ENCODE results near the gene PDZD8. TPM values are rescaled to one million over a fixed set of nuclear protein-coding genes. Genes with fewer than 3 reads are reported as not detected.

Gene PDZD8
- total RNA-seq, 1 experiment from 2014 or later = 27.2 TPM

- DNase-seq (ENCODE audit: low spot score) = no peak
- in situ Hi-C loops (cut with HindIII; ENCODE audit: low sequenced_read_pairs) = no loop called here
Observed at GRCh38 chr10:117266812-117267211, 108.4 kb downstream of the PDZD8 start.

- DNase-seq (ENCODE audit: low spot score) = no peak
Observed at GRCh38 chr10:117266400-117266799, 108.8 kb downstream of the PDZD8 start.

DNA sequence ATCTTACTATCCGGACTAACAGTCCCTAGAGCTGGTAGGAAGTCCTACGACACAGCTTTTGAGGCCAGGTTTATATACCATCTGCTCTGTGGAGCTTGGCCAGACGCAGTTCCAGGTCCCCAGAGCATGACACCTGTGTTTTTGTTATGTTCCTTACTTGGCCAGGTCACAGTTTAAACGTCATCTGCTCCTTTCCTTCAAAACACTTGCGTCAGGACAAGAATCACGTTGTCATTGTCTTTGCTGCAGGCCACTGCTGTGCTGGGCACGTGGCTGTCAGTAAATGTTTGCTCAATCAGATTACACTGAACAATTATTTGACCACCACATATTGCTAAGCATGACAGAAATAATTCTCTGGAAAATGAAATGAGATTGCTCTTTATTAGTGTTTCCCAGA is 110.5 kb downstream of the PDZD8 start:
- in situ Hi-C loops (cut with HindIII; ENCODE audit: low sequenced_read_pairs) = no loop called here
- DNase-seq (ENCODE audit: low spot score) = peak; percentile 73

More at GRCh38 chr10:117266400-117266799, 108.8 kb downstream of the PDZD8 start:
- in situ Hi-C loops (cut with HindIII; ENCODE audit: low sequenced_read_pairs) = no loop called here

- in situ Hi-C loops (cut with HindIII; ENCODE audit: low sequenced_read_pairs) = no loop called here
- DNase-seq (ENCODE audit: low spot score) = no peak
Observed at GRCh38 chr10:117262903-117263293, 112.3 kb downstream of the PDZD8 start.

GRCh38 chr10:117262291-117262902 is 112.8 kb downstream of the PDZD8 start:
- DNase-seq (ENCODE audit: low spot score) = no peak
- in situ Hi-C loops (cut with HindIII; ENCODE audit: low sequenced_read_pairs) = no loop called here

GRCh38 chr10:117261501-117261900 is 113.7 kb downstream of the PDZD8 start:
- DNase-seq (ENCODE audit: low spot score) = no peak

DNA sequence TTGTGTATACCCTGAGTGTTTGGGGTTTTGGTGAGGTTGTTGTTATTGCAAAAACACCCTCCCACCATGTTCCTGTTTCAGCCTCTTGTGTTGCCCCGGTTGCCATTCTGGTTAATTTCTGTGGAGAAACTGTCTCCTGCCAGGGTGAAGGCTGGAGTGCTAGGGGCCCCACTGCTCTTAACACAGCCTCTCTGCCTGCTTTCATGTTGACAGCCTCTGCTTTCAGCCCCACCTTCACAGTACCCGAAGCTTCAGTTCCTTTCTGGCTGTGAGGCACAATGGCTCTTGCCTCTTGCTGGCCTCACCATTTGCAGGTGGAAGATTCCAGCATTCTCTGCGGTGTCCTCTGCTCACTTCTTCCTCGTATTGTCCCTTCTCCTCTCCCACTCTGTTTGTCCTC is 115.2 kb downstream of the PDZD8 start:
- in situ Hi-C loops (cut with HindIII; ENCODE audit: low sequenced_read_pairs) = no loop called here
- no peak for DNase-seq (ENCODE audit: low spot score)

More at GRCh38 chr10:117261501-117261900, 113.7 kb downstream of the PDZD8 start:
- in situ Hi-C loops (cut with HindIII; ENCODE audit: low sequenced_read_pairs) = no loop called here

DNA sequence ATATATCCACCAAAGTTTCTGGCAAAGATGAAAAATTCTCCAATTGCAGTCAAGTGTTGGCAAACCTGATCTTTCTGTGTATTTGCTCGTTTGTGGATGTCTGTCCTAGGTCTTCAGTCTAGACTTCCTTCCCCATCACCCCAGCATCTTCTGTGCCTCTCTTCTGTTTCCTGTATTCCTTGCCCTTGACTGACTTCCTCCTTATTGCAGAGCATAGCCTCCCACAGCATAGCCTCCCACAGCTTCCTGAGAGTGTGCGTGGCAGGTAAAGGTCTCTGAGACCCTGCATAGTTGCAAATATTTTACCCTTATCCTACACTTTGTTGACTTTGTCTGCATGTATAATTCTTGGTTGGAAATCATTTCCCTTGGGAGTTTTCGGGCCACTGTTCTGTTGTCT is 116.0 kb downstream of the PDZD8 start:
- no peak for DNase-seq (ENCODE audit: low spot score)
- in situ Hi-C loops (cut with HindIII; ENCODE audit: low sequenced_read_pairs) = no loop called here

- no peak for DNase-seq (ENCODE audit: low spot score)
- in situ Hi-C loops (cut with HindIII; ENCODE audit: low sequenced_read_pairs) = no loop called here
Observed at GRCh38 chr10:117257721-117258120, 117.5 kb downstream of the PDZD8 start.

- no peak for DNase-seq (ENCODE audit: low spot score)
- in situ Hi-C loops (cut with HindIII; ENCODE audit: low sequenced_read_pairs) = no loop called here
Observed at GRCh38 chr10:117256910-117257309, 118.3 kb downstream of the PDZD8 start.

- no peak for DNase-seq (ENCODE audit: low spot score)
- in situ Hi-C loops (cut with HindIII; ENCODE audit: low sequenced_read_pairs) = no loop called here
Observed at GRCh38 chr10:117255835-117256460, 119.3 kb downstream of the PDZD8 start.

- in situ Hi-C loops (cut with HindIII; ENCODE audit: low sequenced_read_pairs) = no loop called here
- DNase-seq (ENCODE audit: low spot score) = no peak
Observed at GRCh38 chr10:117254774-117255735, 120.2 kb downstream of the PDZD8 start.

GRCh38 chr10:117254338-117254737 is 120.9 kb downstream of the PDZD8 start:
- no peak for DNase-seq (ENCODE audit: low spot score)
- in situ Hi-C loops (cut with HindIII; ENCODE audit: low sequenced_read_pairs) = no loop called here

DNA sequence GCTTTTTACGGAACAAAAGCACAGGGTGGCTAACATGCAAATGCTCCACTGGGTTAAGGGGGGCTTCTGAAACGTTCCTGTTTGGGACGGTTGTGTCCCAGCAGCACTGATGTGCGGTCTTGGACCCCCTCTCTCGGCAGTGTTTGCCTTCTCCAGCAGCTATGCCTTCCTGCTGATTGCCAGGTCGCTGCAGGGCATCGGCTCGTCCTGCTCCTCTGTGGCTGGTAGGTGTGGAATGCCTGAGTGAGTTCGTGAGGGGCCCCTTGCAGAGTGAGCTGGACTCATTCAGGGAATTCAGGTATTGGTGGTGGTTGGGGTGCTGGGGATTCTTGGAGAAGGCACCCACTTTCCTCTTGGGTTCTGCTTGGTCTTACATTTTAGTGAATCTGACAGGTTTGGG is 121.3 kb downstream of the PDZD8 start:
- no peak for DNase-seq (ENCODE audit: low spot score)
- in situ Hi-C loops (cut with HindIII; ENCODE audit: low sequenced_read_pairs) = no loop called here

- in situ Hi-C loops (cut with HindIII; ENCODE audit: low sequenced_read_pairs) = no loop called here
- no peak for DNase-seq (ENCODE audit: low spot score)
Observed at GRCh38 chr10:117250411-117250810, 124.8 kb downstream of the PDZD8 start.

GRCh38 chr10:117249493-117250093 is 125.6 kb downstream of the PDZD8 start:
- in situ Hi-C loops (cut with HindIII; ENCODE audit: low sequenced_read_pairs) = no loop called here

DNA sequence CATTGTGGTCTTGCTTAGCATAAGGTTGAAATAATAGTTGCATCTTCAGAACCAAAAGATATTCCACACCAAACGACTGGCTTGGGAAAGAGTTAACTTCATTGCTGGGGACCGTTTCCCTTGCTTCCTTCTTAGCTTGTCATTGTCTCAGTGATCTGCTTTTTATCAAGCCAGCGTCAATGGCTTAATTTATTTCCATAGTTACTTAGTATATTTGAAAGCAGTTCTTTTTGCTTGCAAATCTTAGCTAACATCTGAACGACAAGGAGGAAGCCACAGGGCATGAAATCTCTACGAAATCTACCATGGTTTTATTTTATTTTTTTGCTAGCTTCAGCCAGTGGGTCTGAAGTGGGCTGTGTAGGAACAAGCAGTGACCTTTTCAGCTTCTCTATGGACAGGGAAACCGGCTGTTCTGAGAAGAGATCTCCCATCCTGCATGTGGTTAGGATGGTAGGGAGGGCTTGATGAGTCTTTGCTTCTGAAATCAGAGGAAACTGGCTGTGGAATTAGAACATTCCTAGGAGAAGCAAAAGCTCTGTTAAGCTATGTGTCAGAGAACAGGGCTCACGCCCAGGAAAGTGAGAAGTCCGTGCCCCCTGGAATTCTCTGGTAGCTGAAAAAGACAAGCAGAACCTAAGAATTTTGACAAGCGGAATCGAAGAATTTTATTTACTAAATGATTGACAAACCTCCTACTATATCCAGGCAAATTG is 126.3 kb downstream of the PDZD8 start:
- DNase-seq (ENCODE audit: low spot score) = no peak
- in situ Hi-C loops (cut with HindIII; ENCODE audit: low sequenced_read_pairs) = no loop called here

More at GRCh38 chr10:117249493-117250093, 125.6 kb downstream of the PDZD8 start:
- DNase-seq (ENCODE audit: low spot score) = no peak

- in situ Hi-C loops (cut with HindIII; ENCODE audit: low sequenced_read_pairs) = no loop called here
- DNase-seq (ENCODE audit: low spot score) = no peak
Observed at GRCh38 chr10:117246997-117247671, 128.1 kb downstream of the PDZD8 start.

DNA sequence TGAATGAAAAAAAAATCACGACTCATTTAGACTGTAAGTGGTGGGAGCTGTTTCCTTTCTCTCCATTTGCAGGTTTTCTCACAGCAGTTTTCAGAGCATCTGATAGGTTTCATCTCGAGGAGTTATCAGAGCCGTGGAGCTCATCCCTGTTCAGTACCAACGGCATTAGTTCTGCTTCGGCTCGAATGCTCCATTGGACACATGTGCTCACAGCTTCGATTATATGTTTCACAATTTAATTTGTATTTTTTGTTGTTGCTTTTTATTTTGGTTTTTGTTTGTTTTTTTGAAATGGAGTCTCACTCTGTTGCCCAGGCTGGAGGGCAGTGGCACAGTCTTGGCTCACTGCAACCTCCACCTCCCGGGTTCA is 132.8 kb downstream of the PDZD8 start:
- in situ Hi-C loops (cut with HindIII; ENCODE audit: low sequenced_read_pairs) = no loop called here
- DNase-seq (ENCODE audit: low spot score) = no peak

Measured in G401 (cell line).